Body of pancreas (tissue), 4 donors: Measurements from ENCODE around the gene FAM229A. TPM values are rescaled to one million over a fixed set of nuclear protein-coding genes. Genes with fewer than 3 reads are reported as not detected.
A peak's percentile ranks its signal among the peaks of the same experiment; 100 is the strongest.

Source experiments
- ATAC-seq: fragments of 150-250 bp; one replicate; pipeline ENCODE4 v1.9.1; 2016
- DNase-seq, 4 donors: peaks; one replicate each; pipeline ENCODE4 v3.0.0-alpha.2; 2019
- H3K27ac ChIP-seq, 4 donors: fragments of 200-600 bp; sonication (generic); 1 replicate in 3 of 4; 2 replicates in 1 of 4; pipeline versions ENCODE4 v1.5.1 to v1.6.1; 2016 to 2019; ENCODE audit warnings: mild to moderate bottlenecking in 1 of 4, mixed read lengths in 1 of 4, moderate library complexity in 1 of 4
- H3K27me3 ChIP-seq, 2 donors: fragments of 200-600 bp; sonication (generic); one replicate each; pipeline ENCODE4 v1.6.0; 2016; ENCODE audit warnings: mild to moderate bottlenecking in 1 of 2
- H3K36me3 ChIP-seq, 2 donors: fragments of 200-600 bp; sonication (generic); replicated peaks in 1 of 2; 2 replicates each; pipeline ENCODE4 v1.5.1; 2016; ENCODE audit warnings: low read depth in 2 of 2; ENCODE audit not compliant: insufficient read depth in 1 of 2
- H3K4me1 ChIP-seq: fragments of 200-600 bp; sonication (generic); one replicate; pipeline ENCODE4 v1.6.0; 2016
- H3K4me3 ChIP-seq, 2 donors: fragments of 200-600 bp; sonication (generic); 1 replicate in 1 of 2; 2 replicates in 1 of 2; pipeline ENCODE4 v1.5.1; 2016 to 2019
- H3K9me3 ChIP-seq, 3 donors: fragments of 200-600 bp; sonication (generic); 1 replicate in 2 of 3; 2 replicates in 1 of 3; pipeline ENCODE4 v1.5.1; 2016
- POLR2A ChIP-seq, 3 donors: fragments of 450-650 bp; IDR thresholded peaks; one replicate each; pipeline ENCODE4 v1.6.1; 2016; ENCODE audit warnings: antibody characterized with exemption in 3 of 3, mild to moderate bottlenecking in 2 of 3
- WGBS, 2 donors: methylation state at CpG; one replicate each; pipeline ENCODE4 v1.1.5; 2017; 5-methylcytosine and 5-hydroxymethylcytosine counted together
- intact Hi-C: fragments of 100-400 bp; cut with DNase I; formaldehyde crosslinking; loops from one replicate; pipeline ENCODE4 v1.15.1; 2023
- total RNA-seq, 2 donors: library from RNA; depleted of rRNA; stranded (reverse); fragments of >200 nt; gene quantifications; one replicate each; pipeline ENCODE4 v1.1.0, GENCODE V29; 2016
- TF ChIP-seq, protein P1 (sequence below), 7 experiments: fragments of 450-650 bp in 4 of 7; fragments of 200-600 bp in 3 of 7; sonication (generic) in 3 of 7; IDR thresholded peaks; one replicate each; pipeline ENCODE4 v1.5.1; 2016 to 2019; ENCODE audit warnings: antibody characterized with exemption in 7 of 7

Gene FAM229A
- total RNA-seq, 2 donors from 2014 or later = 3.6 to 15.6 TPM

DNA sequence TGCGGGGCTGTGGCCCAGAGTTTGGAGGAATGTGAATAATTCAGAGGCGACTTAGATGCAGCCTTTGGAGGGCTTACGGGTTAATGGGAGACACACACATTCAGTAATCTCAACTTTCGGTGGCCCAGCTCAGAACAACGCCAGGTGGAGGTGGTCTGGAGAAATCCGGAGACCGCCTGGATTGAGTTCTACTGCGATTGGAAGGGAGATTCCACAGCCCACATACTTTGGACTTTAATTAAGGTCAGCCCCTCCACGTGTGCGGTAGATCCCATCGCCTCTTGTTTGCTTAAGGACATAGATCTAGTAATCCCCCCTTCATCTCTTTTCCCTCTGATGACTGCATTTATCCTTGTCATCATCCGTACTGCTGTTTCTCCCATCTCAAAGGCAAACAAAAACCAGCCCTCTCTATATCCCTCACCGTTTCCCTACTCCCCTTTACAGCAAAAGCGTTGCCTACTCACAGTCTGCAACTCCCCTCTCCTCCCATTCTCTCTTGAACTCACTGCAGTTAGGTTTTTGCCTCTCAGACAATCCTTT is 32.7 kb upstream of the FAM229A start:
- TF ChIP-seq POLR2A (IDR thresholded peaks at IDR 0.05) = no peak
- TF ChIP-seq, protein P1, sequence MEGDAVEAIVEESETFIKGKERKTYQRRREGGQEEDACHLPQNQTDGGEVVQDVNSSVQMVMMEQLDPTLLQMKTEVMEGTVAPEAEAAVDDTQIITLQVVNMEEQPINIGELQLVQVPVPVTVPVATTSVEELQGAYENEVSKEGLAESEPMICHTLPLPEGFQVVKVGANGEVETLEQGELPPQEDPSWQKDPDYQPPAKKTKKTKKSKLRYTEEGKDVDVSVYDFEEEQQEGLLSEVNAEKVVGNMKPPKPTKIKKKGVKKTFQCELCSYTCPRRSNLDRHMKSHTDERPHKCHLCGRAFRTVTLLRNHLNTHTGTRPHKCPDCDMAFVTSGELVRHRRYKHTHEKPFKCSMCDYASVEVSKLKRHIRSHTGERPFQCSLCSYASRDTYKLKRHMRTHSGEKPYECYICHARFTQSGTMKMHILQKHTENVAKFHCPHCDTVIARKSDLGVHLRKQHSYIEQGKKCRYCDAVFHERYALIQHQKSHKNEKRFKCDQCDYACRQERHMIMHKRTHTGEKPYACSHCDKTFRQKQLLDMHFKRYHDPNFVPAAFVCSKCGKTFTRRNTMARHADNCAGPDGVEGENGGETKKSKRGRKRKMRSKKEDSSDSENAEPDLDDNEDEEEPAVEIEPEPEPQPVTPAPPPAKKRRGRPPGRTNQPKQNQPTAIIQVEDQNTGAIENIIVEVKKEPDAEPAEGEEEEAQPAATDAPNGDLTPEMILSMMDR (IDR thresholded peaks at IDR 0.05) = no peak
- peak overlapping the region; percentile 90 to 97 (median 91) for H3K27ac ChIP-seq
- ATAC-seq (peak; percentile 4), DNase-seq (no peak)
- H3K27me3 ChIP-seq = no peaks in the 10 kb centered on the region
- H3K36me3 ChIP-seq = peaks cover 0 to 4% of the 10 kb centered on the region in 2 donors
- no peaks in the 10 kb centered on the region for H3K9me3 ChIP-seq
- 2% methylated on average over 12 to 14 of the region's 14 CpGs for WGBS, 2 donors
- intact Hi-C loops = no loop called here
- H3K4me1 ChIP-seq = peaks cover 29% of the 10 kb centered on the region
- H3K4me3 ChIP-seq = peak overlapping the region; percentile 33 to 67

DNA sequence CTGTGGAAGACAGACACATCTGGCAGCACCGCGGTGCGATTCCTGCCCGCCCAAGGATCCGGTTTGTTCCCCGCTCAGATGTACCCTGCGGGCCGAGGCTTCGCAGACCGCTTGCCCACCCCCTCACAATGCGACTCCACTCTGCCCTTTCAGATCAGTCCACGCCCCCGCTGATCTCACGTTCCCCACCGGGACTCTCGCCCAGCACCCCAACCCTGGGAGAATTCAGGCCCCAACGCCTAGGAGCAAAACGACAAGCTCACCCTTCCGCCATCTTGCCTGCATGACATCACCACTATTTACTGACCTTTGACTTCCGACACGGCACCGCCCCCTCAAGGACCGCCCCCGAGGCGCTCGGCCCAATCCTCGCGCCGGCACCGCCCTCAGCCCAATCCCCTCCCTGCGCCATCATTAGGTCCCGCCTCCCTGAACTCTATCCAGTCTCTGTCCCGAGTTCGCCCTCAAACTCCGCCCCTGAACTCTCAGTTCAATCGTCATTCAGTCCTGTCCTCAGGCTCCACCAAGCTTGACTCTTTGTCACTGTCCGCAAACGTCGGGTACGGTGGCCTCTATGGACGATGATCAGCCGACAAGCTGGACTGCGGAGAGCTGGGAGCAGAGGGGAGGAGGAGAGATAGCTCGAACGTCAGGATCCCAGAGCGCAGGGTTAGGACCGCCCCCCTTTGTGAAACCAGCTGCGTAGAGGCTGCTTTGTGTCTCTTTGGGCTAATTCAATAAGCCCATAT is 32.0 kb upstream of the FAM229A start, which contains the start of gene BSDC1:
TSS of gene BSDC1 (minus strand) at position 301 of the 749 bp plus-strand sequence. CDS start at position 274, 27 bp downstream.
- Histone ChIP-seq H3K4me1 (peaks cover 29% of the 10 kb centered on the region), H3K27ac (peak within 1 kb of the TSS; percentile 90 to 97 (median 91)), H3K9me3 (no peaks in the 10 kb centered on the region), H3K27me3 (no peaks in the 10 kb centered on the region), H3K4me3 (peak within 1 kb of the TSS; percentile 67 to 97), H3K36me3 (peaks cover 0 to 6% of the 10 kb centered on the region in 2 donors)
- ATAC-seq = peak; percentile 97
- intact Hi-C loops = no loop called here
- TF ChIP-seq, protein P1 (IDR thresholded peaks at IDR 0.05) = no peak
- TF ChIP-seq POLR2A (IDR thresholded peaks at IDR 0.05) = peak; percentile 89 to 96 (median 96)
- 0 to 1% methylated on average over 34 to 48 of the region's 48 CpGs for WGBS, 2 donors
- DNase-seq = peak; percentile 99

DNA sequence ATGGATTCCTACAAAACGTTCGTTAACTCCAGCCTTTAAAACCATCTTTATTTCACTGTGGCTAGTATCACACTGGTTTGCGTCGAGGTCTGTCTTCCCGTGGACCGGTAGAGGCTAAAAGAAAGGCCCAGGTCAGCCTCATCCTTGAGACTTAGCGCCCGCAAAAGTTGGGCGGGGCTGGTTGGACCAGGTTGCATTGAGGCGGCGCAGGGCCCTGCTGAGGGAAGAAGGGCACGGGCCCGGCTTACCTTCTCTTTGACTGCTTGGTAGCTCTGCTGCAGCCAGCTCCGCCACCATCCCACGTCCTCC is 31.5 kb upstream of the FAM229A start:
- DNase-seq = peak; percentile 52 to 64 (median 54)
- intact Hi-C loops = no loop called here
- H3K4me3 ChIP-seq = peak overlapping the region; percentile 67 to 97

DNA sequence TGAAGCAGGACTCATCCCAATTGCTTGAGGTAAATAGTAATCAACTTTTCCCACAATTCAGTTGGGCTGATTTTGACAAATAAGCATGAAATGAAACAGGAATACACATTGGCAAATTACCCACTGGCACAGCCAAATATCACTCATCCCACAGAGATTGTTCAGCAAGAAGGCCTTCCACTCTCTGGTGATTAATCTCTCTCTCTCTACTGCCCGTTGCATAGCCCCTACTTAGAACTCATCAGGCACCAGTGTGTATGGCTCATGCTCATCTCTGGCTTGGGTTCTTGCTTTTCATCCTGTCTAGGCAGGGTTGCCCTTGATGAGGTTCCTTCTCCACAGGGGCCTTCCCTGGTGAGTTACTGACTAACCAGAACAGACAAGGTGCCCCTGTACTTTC is 30.9 kb upstream of the FAM229A start:
- intact Hi-C loops = no loop called here
- H3K9me3 ChIP-seq = no peaks in the 10 kb centered on the region
- no peaks in the 10 kb centered on the region for H3K27me3 ChIP-seq
- DNase-seq = no peak
- peak overlapping the region in 1 of 4 donors; percentile 90 for H3K27ac ChIP-seq
- 50 to 69% methylated on average over 1 of the region's 1 CpG for WGBS, 2 donors
- no peak overlapping the region for H3K4me3 ChIP-seq
- H3K4me1 ChIP-seq = peaks cover 29% of the 10 kb centered on the region
- ATAC-seq = no peak
- peaks cover 0 to 8% of the 10 kb centered on the region in 2 donors for H3K36me3 ChIP-seq
- TF ChIP-seq, protein P1 (IDR thresholded peaks at IDR 0.05) = no peak
- no peak for TF ChIP-seq POLR2A (IDR thresholded peaks at IDR 0.05)

More for the DNA sequence above, 31.5 kb upstream of the FAM229A start:
- Histone ChIP-seq H3K4me1 (peaks cover 29% of the 10 kb centered on the region), H3K27ac (peak overlapping the region; percentile 90 to 97 (median 91)), H3K27me3 (no peaks in the 10 kb centered on the region), H3K9me3 (no peaks in the 10 kb centered on the region), H3K36me3 (peaks cover 0 to 7% of the 10 kb centered on the region in 2 donors)
- TF ChIP-seq, protein P1 (IDR thresholded peaks at IDR 0.05) = no peak
- WGBS, 2 donors = 0 to 2% methylated on average over 15 of the region's 15 CpGs
- ATAC-seq = peak; percentile 17
